GM12878 (cell line): ENCODE data around the gene PPP2R5C. TPM values are rescaled to one million over a fixed set of nuclear protein-coding genes. Genes with fewer than 3 reads are reported as not detected.

Experiments used
- ATAC-seq: fragments of 200-7000 bp; cut with Tn5 transposase; 3 replicates; pipeline ENCODE4 v1.9.1; 2020; ENCODE audit warnings: mild to moderate bottlenecking, moderate library complexity
- BruUV-seq: library from RNA; stranded (reverse); fragments of 400-500 nt; replicated peaks from 2 replicates; lab custom pipeline; 2021; lab: Mats Ljungman, UMichigan
- CTCF ChIA-PET: fragments of 300-600 bp; sonication (Branson Sonifier 250); formaldehyde crosslinking; extraction: SDS; loops from one replicate; lab custom pipeline; 2021; ENCODE audit warnings: inconsistent platforms; lab: Yijun Ruan, JAX
- POLR2A ChIA-PET: fragments of 350-600 bp; formaldehyde crosslinking; extraction: SDS; loops from one replicate; lab custom pipeline; 2021; ENCODE audit warnings: inconsistent platforms; lab: Charles Lee
- RAD21 ChIA-PET: fragments of 300-600 bp; sonication (Branson Sonifier 250); formaldehyde crosslinking; loops from one replicate; lab custom pipeline; 2023; ENCODE audit warnings: antibody characterized with exemption; ENCODE audit not compliant: unreplicated experiment; lab: Charles Lee
- SMC1A ChIA-PET: fragments of 300-600 bp; sonication (Branson Sonifier 250); formaldehyde crosslinking; loops from one replicate; lab custom pipeline; 2023; ENCODE audit not compliant: unreplicated experiment, uncharacterized antibody; lab: Charles Lee
- DNase-seq: peaks from one replicate; pipeline ENCODE4 v3.0.0-alpha.2; 2011; ENCODE audit warnings: low read depth, low spot score
- FAIRE-seq: peaks from 3 replicates; lab custom pipeline; 2011; peaks lifted over from hg19 to GRCh38; lab: Jason Lieb, UNC
- H2AFZ ChIP-seq: 2 replicates; pipeline ENCODE4 v1.6.0; 2011; ENCODE audit warnings: low read depth, low read length, control low read depth; ENCODE audit not compliant: control insufficient read depth
- H3K27ac ChIP-seq: 2 replicates; pipeline ENCODE4 v1.5.1; 2011; ENCODE audit warnings: control low read depth; ENCODE audit not compliant: control insufficient read depth, insufficient read depth
- H3K27me3 ChIP-seq, 2 experiments: replicated peaks in 1 of 2; 2 replicates each; pipeline versions ENCODE4 v1.6.0 to v1.6.1; 2011; ENCODE audit warnings: low read length in 1 of 2; ENCODE audit not compliant: control insufficient read depth in 2 of 2, insufficient read depth in 2 of 2
- H3K36me3 ChIP-seq, 2 experiments: 2 replicates each; pipeline ENCODE4 v1.5.1; 2011; ENCODE audit warnings: low read length in 1 of 2; ENCODE audit not compliant: control insufficient read depth in 2 of 2, insufficient read depth in 2 of 2
- H3K4me1 ChIP-seq: 2 replicates; pipeline ENCODE4 v1.6.1; 2011; ENCODE audit warnings: mild to moderate bottlenecking, low read length, moderate library complexity, mixed read lengths; ENCODE audit not compliant: control insufficient read depth, insufficient read depth
- H3K4me2 ChIP-seq: 2 replicates; pipeline ENCODE4 v1.6.0; 2011; ENCODE audit warnings: control low read depth; ENCODE audit not compliant: control insufficient read depth, insufficient read depth
- H3K4me3 ChIP-seq: fragments of 200-600 bp; sonication (generic); 2 replicates; pipeline ENCODE4 v1.5.1; 2016
- H3K79me2 ChIP-seq: 2 replicates; pipeline ENCODE4 v1.6.0; 2011; ENCODE audit warnings: low read length; ENCODE audit not compliant: control insufficient read depth, insufficient read depth
- H3K9ac ChIP-seq: 2 replicates; pipeline ENCODE4 v1.8.0; 2011; ENCODE audit warnings: low read length, control low read depth, mixed read lengths; ENCODE audit not compliant: control insufficient read depth, insufficient read depth
- H3K9me3 ChIP-seq: replicated peaks from 3 replicates; pipeline ENCODE4 v1.5.1; 2011; ENCODE audit warnings: mild to moderate bottlenecking, low read length; ENCODE audit not compliant: control insufficient read depth, insufficient read depth
- H4K20me1 ChIP-seq: 2 replicates; pipeline ENCODE4 v1.6.0; 2011; ENCODE audit not compliant: control insufficient read depth, insufficient read depth
- CBX5 ChIP-seq: sonication (generic); IDR thresholded peaks from 2 replicates; pipeline ENCODE4 v1.6.1; 2016; ENCODE audit warnings: low read depth, moderate library complexity, mild to moderate bottlenecking, inconsistent platforms
- CREB1 ChIP-seq: IDR thresholded peaks from 2 replicates; pipeline ENCODE4 v1.6.1; 2012; ENCODE audit warnings: low read depth, mild to moderate bottlenecking, inconsistent platforms
- EED ChIP-seq: sonication (generic); IDR thresholded peaks from 2 replicates; pipeline ENCODE4 v1.6.1; 2016; ENCODE audit warnings: antibody characterized with exemption, low read depth
- ESRRA ChIP-seq: IDR thresholded peaks from 2 replicates; pipeline ENCODE4 v1.6.1; 2012; ENCODE audit warnings: mild to moderate bottlenecking, low read length, improper control_type of control experiment
- KLF5 ChIP-seq: fragments of 450-650 bp; IDR thresholded peaks from 2 replicates; pipeline ENCODE4 v1.6.1; 2014; ENCODE audit warnings: mild to moderate bottlenecking; ENCODE audit not compliant: partially characterized antibody
- NFXL1 ChIP-seq: fragments of 450-650 bp; IDR thresholded peaks from 2 replicates; pipeline ENCODE4 v1.6.1; 2017; ENCODE audit warnings: antibody characterized with exemption, mild to moderate bottlenecking, borderline replicate concordance
- NFYB ChIP-seq: IDR thresholded peaks from 2 replicates; pipeline ENCODE4 v1.6.1; 2011; ENCODE audit warnings: low read depth, mild to moderate bottlenecking, low read length, improper control_type of control experiment, moderate library complexity; ENCODE audit not compliant: insufficient read depth
- NKRF ChIP-seq: fragments of 450-650 bp; conservative IDR thresholded peaks from 2 replicates; pipeline ENCODE4 v1.6.1; 2017; ENCODE audit warnings: mild to moderate bottlenecking, moderate library complexity
- NR2F1 ChIP-seq: fragments of 450-650 bp; conservative IDR thresholded peaks from 2 replicates; pipeline ENCODE4 v1.6.1; 2017; ENCODE audit warnings: mild to moderate bottlenecking
- POLR2A ChIP-seq: IDR thresholded peaks from 2 replicates; pipeline ENCODE4 v1.6.1; 2011; ENCODE audit warnings: low read depth, mild to moderate bottlenecking, low read length
- RB1 ChIP-seq: fragments of 450-650 bp; formaldehyde crosslinking; IDR thresholded peaks from 2 replicates; pipeline ENCODE4 v1.6.1; 2017; ENCODE audit warnings: mild to moderate bottlenecking, borderline replicate concordance
- RFX5 ChIP-seq: IDR thresholded peaks from 2 replicates; pipeline ENCODE4 v1.6.1; 2011; ENCODE audit warnings: low read depth, low read length, improper control_type of control experiment
- YY1 ChIP-seq: IDR thresholded peaks from 2 replicates; pipeline ENCODE4 v1.6.1; 2011; ENCODE audit warnings: low read depth, mild to moderate bottlenecking, low read length
- ZSCAN29 ChIP-seq: fragments of 450-650 bp; IDR thresholded peaks from 2 replicates; pipeline ENCODE4 v1.6.1; 2017; ENCODE audit warnings: mild to moderate bottlenecking, moderate library complexity
- WGBS: methylation state at CpG from one replicate; pipeline ENCODE4 v1.1.6; 2016; ENCODE audit warnings: low lambda C conversion rate; ENCODE audit not compliant: insufficient replicate concordance, insufficient coverage; ENCODE audit errors: missing lambda C conversion rate; 5-methylcytosine and 5-hydroxymethylcytosine counted together
- in situ Hi-C: fragments of 300-500 bp; cut with MboI; formaldehyde crosslinking; loops from 9 replicates; pipeline ENCODE4 v1.14.3; 2018; ENCODE audit warnings: mixed read lengths
- intact Hi-C: fragments of 100-400 bp; cut with micrococcal nuclease; formaldehyde crosslinking; loops from one replicate; pipeline ENCODE4 v1.14.2; 2022; ENCODE audit not compliant: unreplicated experiment
- polyA plus RNA-seq, 11 experiments: library from polyadenylated mRNA; depleted of rRNA in 4 of 11; unstranded in 6 of 11; stranded (reverse) in 5 of 11; fragments of >200 nt; fragmentation: Nextera tagmentation in 4 of 11; fragmentation: Illumina TruSeq in 1 of 11; extraction: Ambion mirVana in 4 of 11; extraction: Trizol in 1 of 11; gene quantifications; 1 replicate in 1 of 11; 2 replicates in 10 of 11; pipeline versions ENCODE4 v1.2.1 to v1.2.3, GENCODE V29; 2011 to 2016; ENCODE audit warnings: inconsistent platforms in 2 of 11, missing spikeins in 2 of 11, low read depth in 1 of 11
- total RNA-seq, 4 experiments: library from RNA; depleted of rRNA in 3 of 4; stranded (reverse); fragments of >200 nt in 3 of 4; fragmentation: Illumina TruSeq in 1 of 4; extraction: Trizol in 1 of 4; gene quantifications; 2 replicates each; pipeline versions ENCODE4 v1.2.1 to v1.2.3, GENCODE V29; 2013 to 2021
- TF ChIP-seq, protein P1 (sequence below): IDR thresholded peaks from 2 replicates; pipeline ENCODE4 v1.6.1; 2012; ENCODE audit warnings: low read depth, low read length, improper control_type of control experiment

PPP2R5C gene
- total and polyA plus RNA-seq, 10 of the 15 experiments (the other 5 are each of a cell fraction or from before 2014, with no cell fraction given), result 106 to 199 (median 144) TPM

DNA sequence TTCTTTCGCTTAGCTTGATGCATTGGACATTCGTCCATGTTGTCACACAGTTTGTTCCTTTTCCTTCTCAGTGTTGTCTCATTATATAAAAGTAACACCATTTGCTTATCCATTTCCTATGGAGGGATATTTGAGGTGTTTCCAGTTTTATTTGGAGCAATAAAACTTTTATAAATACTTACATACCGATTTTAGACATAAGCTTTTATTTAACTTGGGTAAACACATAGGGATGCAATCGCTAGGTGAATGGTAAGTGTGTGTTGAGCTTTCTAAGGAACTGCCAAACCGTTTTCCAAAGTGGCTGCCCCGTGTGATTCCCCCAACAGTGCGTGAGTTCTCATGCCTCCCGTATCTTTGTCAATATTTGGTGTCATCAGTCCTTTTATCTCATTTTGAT is 107.7 kb downstream of the PPP2R5C start:
- SMC1A ChIA-PET, result interaction anchor here (1.0 to 1.6 kb wide), 3 partner anchors 10 to 60 kb away, joined by 3 to 4 read pairs (median 4); no protein-coding TSS in a partner anchor
- WGBS, result 100% methylated on average over 8 of the region's 8 CpGs
- Histone ChIP-seq H3K9ac (no peak overlapping the region), H3K4me2 (no peak overlapping the region), H3K27me3 (no peaks in the 10 kb centered on the region), H3K36me3 (peaks cover 2% of the 10 kb centered on the region in 2 experiments; a peak in 1 of 4 replicates), H3K4me3 (no peak overlapping the region), H3K9me3 (no peaks in the 10 kb centered on the region), H3K4me1 (no peaks in the 10 kb centered on the region), H3K27ac (no peak overlapping the region), H3K79me2 (peaks cover 22% of the 10 kb centered on the region), H2AFZ (no peak overlapping the region), H4K20me1 (no peaks in the 10 kb centered on the region)
- DNase-seq, result no peak
- FAIRE-seq, result no peak
- ATAC-seq, result no peak
- POLR2A ChIA-PET, result interaction anchor here (0.7 to 1.0 kb wide), 2 partner anchors 9 to 97 kb away, joined by 4 to 9 read pairs; no protein-coding TSS in a partner anchor
- intact Hi-C loops (no loop called here), in situ Hi-C loops (no loop called here)
- BruUV-seq, result no TSS peak
- CTCF ChIA-PET, result interaction anchor here (1.2 kb wide), 1 partner anchor 98 kb away, joined by 3 read pairs; no protein-coding TSS in a partner anchor
- RAD21 ChIA-PET, result no interaction called here
- TF ChIP-seq NFXL1 (no peak), POLR2A (no peak), KLF5 (no peak), CBX5 (no peak), NR2F1 (no peak), ESRRA (no peak), RB1 (no peak), EED (no peak), NKRF (no peak), YY1 (no peak), CREB1 (no peak), NFYB (no peak), ZSCAN29 (no peak), RFX5 (no peak)
- TF ChIP-seq, protein P1, sequence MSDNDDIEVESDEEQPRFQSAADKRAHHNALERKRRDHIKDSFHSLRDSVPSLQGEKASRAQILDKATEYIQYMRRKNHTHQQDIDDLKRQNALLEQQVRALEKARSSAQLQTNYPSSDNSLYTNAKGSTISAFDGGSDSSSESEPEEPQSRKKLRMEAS, result no peak
